Adrenal gland (tissue), 5 donors: ENCODE measurements around the gene CCDC186.

Experiments
- CTCF ChIP-seq, 6 experiments: fragments of 450-650 bp in 4 of 6; fragments of 200-600 bp in 2 of 6; sonication (generic) in 1 of 6; IDR thresholded peaks; 1 replicate in 5 of 6; 2 replicates in 1 of 6; pipeline versions ENCODE4 v1.5.1 to v1.8.0; 2016 to 2021; ENCODE audit warnings: antibody characterized with exemption in 6 of 6, mild to moderate bottlenecking in 2 of 6, moderate library complexity in 1 of 6
- POLR2A ChIP-seq, 2 donors: fragments of 450-650 bp; IDR thresholded peaks; one replicate each; pipeline ENCODE4 v1.6.1; 2017; ENCODE audit warnings: antibody characterized with exemption in 2 of 2, mild to moderate bottlenecking in 2 of 2, moderate library complexity in 1 of 2
- donor health status: DM: no; HTN: no; CAD: no.

DNA sequence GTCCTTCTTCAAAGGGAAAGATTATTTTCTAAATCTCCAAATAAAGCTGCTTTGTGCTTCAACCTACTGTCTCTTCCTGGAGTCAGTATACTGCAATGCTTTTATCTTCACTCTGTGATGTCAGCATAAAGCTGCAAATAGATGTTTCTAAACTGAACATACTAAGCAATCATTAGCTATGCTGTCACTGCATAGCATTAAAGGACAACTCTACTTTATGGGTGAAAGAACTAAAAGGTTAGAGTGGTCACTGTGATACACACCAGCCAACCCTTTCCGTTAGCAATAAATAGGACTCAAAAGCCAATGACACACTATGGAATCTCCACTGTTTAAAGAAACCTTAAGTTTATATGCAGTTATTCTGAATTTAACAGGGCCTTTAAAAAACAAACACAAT, 1.8 kb downstream of the CCDC186 start:
- no peak for TF ChIP-seq CTCF (IDR thresholded peaks at IDR 0.05)
- TF ChIP-seq POLR2A (IDR thresholded peaks at IDR 0.05) = no peak
